Panc1 (cell line): ENCODE data around the gene PARS2.

Experiments
- CTCF ChIP-seq: fragments of 450-650 bp; IDR thresholded peaks from 2 replicates; pipeline ENCODE4 v1.5.1; 2017; ENCODE audit warnings: mild to moderate bottlenecking
- POLR2AphosphoS5 ChIP-seq: IDR thresholded peaks from 2 replicates; pipeline ENCODE4 v1.6.1; 2012; ENCODE audit warnings: mild to moderate bottlenecking, low read depth, low read length, moderate library complexity
- REST ChIP-seq, 2 experiments: IDR thresholded peaks; 2 replicates each; pipeline ENCODE4 v1.6.1; 2011 to 2012; ENCODE audit warnings: low read depth in 2 of 2, control low read depth in 1 of 2, low read length in 1 of 2, mild to moderate bottlenecking in 1 of 2, moderate library complexity in 1 of 2; ENCODE audit not compliant: insufficient read depth in 1 of 2
- SIN3A ChIP-seq: IDR thresholded peaks from 2 replicates; pipeline ENCODE4 v1.6.1; 2012; ENCODE audit warnings: low read depth, mild to moderate bottlenecking, low read length, moderate library complexity, borderline replicate concordance; ENCODE audit not compliant: insufficient read depth
- TCF7L2 ChIP-seq: IDR thresholded peaks from 2 replicates; pipeline ENCODE4 v1.6.1; 2011; ENCODE audit warnings: mild to moderate bottlenecking, low read depth, low read length, inconsistent platforms

GRCh38 chr1:54800041-54800898 is 35.9 kb upstream of the PARS2 start:
- TF ChIP-seq POLR2AphosphoS5 (no peak), CTCF (no peak), TCF7L2 (no peak), REST (IDR thresholded peaks at IDR 0.05; ENCODE audit: insufficient read depth in 1 of 2, low read depth in 2 of 2, low read length in 1 of 2) (no peak), SIN3A (no peak)
